Hematopoietic multipotent progenitor cell treated with erythropoietin and hydrocortisone succinate and interleukin-3 and kit ligand, for 15 days (in vitro differentiated cells): ENCODE data around the gene KCNK18.

ENCODE experiments used
- DNase-seq: peaks from one replicate; pipeline ENCODE4 v3.0.0-alpha.2; 2015; ENCODE audit warnings: low spot score

The KCNK18 gene

DNA sequence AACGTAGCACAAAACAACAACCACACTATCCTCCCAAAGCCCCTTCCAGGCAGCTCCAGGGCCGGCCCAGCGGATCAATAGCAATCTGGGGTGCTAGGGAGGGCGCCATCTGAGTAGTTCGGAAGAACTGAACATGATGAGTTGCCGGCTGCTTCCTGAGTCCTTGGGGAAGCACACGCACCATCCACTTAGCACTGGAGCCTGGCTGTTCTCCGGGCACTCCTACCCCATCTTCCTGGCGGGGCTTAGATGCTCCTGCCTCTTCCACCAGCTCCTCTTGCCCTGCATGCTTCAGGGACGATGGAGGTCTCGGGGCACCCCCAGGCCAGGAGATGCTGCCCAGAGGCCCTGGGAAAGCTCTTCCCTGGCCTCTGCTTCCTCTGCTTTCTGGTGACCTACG is at the start of gene KCNK18:
TSS of gene KCNK18 (plus strand) at position 301 of the 400 bp plus-strand sequence. CDS start at position 301, 0 bp downstream.
- no peak for DNase-seq

DNA sequence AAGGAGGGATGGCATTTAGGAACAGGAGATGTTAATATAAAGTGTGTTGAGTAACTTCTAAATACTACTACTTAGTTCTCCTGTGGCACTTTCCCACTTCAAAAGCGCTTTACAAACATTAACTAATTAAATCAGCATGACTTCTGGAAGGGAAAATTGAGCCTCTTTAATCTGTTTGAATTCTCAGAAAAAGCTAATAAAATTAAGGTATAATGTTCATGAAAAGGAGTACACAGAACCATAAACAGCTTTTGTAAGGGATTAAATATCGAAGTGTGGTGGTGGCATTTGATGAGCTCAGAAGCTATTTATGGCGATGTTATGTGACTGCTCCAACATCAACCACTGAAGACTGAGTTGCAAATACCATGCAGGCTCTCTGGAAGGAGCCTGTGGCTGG is 49.0 kb upstream of the KCNK18 start:
- no peak for DNase-seq

DNA sequence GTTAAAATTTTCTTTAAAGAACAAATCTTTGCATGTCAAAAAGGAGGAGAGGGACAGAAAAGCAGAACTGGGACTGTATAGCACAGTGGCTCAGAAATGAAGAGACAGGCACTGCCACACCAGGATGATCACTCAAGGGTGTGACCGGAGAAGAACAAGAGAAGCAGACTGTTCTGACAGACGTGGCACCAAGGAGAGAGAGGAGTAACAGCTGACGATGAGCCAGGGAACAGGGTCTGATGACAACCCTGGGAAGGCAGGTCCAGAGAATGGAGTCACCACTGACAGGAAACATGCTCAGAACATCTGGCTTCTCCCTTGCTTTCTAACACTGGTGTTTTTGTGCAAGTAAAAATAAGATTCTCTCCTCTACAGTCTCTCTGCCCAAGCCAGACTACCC is 44.6 kb upstream of the KCNK18 start:
- no peak for DNase-seq

DNA sequence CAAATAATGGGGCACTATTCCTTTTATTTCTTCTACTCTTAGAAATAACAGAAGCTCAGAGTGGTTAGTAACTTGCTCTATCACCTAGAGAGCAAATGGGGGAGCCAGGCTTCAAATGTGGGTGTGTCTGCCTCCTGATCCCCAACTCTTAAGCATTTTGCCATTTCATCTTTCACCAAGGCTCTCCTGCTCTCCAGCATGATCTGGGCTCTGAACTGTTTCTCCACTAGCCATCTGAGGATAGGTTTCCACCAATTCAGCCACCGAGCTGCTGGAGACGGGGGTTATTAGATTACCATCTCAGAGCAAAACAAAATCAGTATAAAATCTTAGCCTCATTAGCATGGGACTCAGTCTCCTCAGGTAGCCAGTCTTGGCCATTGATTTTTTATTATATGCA is 39.0 kb upstream of the KCNK18 start:
- DNase-seq = no peak

DNA sequence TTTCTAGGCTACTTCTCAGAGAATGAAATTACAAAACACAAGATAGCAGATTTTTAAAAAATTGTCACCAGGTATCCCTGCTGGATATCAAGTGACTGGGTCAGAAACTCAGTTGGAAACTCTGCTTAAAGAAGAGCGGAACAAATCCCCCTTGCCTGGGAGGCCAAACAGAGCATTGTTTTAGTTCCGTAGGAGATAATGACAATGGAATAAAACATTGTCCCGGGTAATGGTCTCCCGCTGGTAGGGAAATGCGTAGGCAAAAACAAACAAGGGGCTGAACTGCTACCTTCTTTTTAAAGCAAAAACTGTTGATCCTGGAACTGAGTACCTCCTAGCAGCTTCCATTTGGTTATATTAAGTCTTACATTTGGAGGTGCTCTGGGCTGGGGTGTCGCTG is 37.9 kb upstream of the KCNK18 start:
- DNase-seq = no peak

DNA sequence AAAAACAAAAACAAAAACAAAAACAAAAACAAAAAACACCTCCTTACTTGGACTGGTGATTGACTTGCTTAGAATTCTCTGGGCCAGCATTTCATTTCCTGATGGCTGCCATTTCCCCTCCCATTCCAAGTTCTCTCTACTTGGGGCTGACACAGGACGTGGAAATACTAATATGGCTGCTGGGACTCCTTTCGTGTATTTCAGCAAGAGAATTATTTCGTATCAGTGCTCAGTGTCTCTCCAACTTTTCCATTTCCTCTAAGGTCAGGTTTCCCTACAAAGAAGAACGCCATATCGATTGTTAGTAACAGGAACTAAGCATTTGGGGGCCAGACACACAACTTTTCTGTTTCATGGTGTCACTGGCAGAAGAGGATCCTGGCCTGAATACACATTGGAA is 36.7 kb upstream of the KCNK18 start:
- no peak for DNase-seq

DNA sequence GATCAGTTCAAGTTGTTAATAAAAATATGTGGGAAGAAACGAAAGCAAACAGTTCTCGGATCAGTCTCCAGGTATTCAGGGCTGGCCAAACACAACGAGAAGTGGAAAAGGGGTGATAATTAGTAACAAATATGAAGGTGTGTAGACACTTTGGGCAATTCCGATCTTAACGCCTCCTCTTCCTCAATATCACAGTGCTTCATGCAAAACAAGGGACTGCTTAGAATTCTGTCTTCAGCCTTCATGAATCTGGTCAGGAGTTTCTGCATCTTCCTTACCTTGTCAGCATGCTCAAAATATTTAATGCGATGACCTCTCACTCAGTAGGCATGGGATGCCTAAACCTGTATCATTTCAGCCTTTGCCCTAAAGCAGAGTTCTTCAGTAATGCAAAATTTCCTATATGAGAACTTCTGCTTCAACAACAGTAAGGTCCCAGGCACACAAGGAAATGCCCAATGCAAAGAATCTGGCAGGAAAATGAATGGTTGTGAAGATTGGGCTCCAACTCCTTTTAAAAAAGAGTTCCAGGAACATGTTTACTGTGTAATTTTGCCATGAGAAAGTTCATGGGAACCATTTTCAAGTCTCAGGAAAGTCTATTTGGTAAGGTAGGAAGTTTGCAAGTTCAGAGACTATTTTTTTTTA is 35.8 kb upstream of the KCNK18 start:
- DNase-seq = no peak

DNA sequence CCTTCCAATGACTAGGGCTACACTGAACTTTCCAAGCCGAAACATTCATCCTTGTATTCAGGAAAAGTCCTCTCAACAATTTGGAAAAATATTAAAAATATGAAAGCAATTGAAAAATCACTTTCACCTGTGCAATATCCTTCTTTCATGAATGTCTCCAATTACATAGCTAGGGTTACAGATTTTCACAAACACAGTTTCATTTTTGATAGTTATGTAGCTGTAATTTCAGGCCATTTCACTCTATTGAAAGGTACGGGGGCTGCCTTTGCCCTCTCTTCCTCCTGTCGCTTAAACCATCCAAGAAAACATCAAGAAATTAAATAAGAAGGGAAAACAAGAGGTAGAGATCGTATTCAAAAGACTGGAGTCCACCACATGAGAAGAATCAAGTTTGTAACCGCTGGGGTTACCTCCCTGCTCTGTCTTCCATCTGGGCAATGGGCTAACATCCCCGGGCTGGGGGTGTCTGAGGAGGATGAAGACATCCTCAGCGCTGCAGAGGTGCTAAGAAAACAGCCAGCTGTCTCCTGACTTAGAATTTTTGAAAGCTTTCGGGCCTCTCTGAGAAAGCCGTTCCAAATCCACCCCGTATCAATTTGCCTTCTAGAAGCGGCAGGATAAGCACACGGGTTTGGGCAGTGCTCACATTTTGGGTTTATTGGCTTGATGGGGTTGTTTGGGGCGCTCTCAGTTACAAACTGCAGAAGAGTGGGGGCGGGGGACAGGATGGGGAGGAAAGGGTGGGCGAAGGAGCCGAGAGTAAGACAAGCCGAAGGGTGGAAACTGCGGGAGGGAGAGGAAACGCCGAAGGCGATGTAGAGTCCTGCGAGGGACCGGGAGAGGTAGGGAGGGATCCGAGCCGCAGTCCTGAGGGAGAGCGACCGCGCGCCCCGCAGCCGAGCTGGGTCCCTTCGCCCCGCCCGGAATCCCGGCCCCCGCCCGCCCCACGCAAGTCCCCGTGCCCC is 34.9 kb upstream of the KCNK18 start:
- DNase-seq = no peak

DNA sequence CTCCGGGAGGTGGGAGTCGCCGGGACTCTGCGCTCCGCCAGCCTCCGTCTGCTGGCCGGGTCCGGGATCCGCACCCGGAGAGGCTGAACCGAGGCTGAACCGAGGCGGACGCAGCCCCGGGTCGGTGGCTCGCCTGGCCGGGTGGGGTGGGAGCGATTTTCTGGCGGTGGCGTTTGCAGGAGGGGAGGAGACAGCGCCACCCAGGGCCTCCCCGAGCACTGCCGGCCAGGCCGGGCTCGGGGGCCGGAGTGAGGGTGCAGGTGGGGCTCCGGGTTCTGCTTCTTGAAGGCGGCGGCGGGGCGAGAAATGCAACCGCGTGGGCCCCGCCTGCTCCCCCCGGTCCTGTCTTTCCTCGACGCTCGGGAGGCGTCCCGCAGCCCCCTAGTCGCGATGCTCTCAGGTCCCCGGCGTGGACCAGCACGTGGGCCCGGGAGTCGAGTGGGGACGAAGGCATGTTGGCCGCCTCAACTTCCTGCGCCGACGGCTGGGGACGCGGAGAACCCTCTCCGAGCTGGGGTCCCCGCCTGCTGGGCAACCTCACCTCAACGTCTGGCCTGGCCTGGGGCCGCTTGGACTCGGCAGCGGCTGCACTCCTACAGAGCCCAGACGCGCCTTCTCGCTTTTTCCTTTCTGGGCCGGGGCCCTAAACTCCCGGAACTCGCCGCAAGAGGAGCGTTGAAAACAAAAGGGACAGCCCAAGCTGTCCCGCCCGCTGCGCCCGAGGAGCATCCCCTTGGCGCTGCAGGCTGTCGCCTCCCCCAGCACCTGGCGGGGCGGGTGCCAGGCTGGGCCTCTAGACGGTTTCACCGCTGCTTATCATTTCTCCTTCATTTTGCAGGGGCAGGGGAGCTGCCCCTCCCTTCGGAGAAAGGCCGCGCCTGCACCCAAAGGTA is 34.0 kb upstream of the KCNK18 start:
- no peak for DNase-seq

DNA sequence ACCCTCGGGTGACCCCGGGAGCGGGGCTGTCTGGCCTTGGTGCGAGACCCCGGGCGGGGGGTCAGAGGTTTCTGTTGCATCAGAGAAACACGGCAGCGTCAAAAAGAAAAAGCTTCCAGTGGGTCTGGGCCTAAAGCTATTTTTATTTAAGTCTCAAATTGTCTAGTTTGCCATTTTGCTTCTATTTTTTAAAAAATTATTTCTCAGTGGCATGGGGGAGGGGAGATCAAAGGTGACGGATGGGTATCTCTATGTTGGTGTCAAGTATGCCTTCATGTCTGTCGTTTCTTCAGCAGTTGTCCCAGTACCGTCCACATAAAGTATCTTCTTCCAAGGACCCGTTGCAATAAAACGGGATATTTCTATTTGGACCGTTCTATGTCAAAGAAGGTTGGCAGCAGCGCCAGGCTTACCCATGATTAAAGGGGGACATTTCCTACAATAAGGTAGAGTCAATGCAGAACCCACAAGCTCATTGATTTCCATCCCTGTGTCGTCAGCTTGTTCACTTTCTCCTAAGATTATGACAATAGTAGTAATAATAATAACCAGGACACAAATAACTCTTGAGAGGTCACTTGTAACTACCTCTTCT is 33.2 kb upstream of the KCNK18 start:
- no peak for DNase-seq

DNA sequence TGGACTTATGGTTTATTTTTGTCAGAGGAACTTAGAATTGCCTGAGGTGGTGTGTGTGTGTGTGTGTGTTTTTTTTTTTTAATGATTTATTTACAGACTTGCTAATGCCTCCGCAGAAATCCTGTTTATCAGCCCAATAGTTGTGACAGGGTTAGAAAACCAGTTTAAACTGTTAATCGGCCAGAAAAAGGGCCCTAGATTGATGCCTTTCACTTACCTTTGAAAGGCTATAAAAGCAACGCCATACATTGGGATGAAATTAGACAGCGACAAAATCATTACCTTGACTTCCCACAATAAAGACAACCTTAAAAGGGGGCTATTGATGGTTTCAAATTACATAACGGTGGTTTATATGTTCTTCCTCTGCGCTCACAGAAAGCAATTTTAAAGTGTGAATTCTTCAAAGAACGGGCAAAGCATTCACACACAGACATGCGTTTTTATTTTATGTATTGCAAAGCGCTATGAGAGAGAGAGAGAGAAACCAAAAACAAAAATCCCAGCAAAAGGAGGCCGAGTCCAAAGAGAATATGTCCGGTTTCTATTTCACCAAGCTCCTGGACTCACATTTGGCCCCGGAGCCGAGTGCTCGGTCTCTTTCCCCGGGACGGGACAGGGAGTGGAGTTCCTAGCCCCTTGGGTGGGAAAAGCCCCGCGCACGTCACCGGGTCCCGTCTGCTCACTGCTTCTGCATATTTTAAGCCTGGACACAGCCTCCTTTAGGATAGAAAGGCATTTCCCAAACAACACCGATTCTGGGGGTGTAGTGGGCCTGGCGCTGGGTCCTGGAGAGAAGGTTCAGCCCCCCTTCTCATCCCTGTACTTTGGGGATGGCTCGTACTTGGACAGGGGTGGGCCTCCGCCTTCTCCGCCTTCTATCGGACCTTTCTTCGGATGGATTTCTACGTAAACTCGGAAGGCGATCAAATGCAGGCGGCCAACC is 32.4 kb upstream of the KCNK18 start:
- no peak for DNase-seq

DNA sequence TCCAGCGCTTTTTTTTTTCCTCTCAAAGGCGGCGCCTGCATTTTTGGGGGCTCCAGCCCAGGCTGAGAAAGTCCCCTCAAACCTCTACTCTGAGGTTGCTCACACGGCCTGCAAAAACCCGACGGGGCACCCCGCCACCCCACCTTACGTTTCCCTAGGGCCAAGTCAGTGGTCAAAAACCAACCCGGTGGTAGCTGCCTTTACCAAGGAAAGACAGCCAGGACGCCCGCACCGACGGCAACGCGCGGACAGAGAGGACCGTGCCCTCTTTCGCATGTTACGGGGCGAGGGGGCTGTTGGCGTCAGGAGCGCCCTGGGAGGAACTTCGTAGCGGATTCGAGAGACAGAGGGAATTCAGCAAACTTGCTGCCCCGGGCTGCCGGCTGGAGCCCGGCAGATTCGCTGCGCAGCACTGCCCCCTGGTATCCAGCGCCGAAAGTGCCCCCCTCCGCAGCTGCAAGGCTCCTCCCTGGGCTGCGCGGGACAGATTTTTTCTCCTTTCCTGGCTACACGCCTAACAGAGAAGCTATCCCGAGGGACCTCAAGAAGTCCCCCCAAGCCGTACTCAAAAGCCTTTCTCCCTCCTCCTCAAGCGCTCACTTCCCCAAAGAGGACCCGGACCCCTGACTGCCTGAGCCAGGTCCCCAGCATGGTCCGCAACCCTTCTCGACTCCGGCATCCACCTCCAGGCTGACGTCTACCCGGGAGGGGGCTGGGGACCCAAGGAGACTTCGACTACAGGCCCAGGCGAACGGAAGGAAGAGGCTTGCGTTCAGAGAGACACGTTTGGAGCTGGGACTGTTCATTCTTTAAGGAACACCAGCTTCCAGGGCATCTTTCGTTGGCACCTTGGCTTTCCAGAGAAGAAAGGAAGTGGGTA is 31.5 kb upstream of the KCNK18 start:
- DNase-seq = no peak

DNA sequence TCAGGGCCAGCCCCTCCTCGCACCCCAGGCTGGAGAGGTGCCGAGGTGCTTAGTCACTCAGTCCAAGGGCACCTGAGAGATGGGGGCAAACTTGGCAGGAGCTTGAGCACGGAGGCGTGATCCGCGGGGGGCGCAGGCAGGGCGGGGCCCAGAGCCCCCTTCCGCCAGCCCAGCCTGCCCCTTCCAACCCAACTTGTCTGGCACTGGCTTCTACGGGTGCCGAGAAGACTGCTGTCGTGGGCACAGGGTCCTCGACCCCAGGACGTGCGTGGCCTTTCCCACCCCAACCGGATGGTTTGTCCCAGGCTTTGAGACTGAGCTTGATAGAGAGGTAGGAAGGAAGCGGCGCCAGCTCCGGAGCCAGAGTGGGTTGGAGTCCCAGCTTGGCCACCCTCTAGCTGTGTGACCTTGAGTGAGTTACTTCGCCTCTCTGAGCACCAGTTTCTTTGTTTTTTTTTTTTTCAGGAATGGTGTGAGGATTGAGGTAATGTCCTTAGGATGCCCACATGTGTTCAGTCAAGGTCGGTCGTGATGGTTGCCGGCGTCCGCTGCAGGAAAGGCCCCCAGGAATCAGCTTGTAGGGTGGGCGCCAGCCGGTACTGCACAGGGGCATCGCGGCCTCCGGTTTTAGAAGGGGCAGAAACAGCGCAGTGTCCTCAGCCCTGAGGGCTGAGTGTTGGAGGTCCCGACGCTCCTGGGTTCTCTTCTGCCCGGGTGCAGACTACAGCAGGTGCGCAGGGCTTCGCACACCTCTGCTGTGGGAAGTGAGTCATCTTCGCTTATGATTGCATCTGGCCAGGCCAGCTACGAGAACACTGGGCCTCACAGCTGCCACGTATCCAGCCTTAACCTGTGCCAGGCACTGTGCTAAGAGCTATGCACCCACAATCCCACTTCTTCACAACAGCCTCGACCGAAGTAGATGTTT is 30.6 kb upstream of the KCNK18 start:
- no peak for DNase-seq

DNA sequence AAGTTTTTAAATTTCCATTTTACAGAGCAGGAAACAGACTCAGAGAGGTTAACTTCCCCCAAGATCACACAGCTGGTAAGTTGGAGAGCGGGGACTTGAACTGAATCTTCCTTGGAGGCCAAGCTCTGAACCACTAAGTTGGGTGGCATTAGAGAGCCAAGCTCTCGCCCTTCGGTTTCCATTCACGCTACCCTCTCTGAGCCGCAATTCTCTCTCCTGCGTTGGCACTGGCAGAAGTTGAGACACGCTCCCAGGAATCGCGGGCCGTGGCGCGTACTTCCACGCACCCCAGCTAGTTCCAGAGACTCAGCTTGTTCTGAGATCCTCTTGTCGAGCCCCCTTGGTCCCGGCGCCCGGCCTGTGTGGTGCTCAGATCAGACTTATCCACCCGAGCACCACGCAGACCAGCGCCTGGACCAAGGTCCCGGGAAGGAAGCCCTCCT is 29.9 kb upstream of the KCNK18 start:
- no peak for DNase-seq

DNA sequence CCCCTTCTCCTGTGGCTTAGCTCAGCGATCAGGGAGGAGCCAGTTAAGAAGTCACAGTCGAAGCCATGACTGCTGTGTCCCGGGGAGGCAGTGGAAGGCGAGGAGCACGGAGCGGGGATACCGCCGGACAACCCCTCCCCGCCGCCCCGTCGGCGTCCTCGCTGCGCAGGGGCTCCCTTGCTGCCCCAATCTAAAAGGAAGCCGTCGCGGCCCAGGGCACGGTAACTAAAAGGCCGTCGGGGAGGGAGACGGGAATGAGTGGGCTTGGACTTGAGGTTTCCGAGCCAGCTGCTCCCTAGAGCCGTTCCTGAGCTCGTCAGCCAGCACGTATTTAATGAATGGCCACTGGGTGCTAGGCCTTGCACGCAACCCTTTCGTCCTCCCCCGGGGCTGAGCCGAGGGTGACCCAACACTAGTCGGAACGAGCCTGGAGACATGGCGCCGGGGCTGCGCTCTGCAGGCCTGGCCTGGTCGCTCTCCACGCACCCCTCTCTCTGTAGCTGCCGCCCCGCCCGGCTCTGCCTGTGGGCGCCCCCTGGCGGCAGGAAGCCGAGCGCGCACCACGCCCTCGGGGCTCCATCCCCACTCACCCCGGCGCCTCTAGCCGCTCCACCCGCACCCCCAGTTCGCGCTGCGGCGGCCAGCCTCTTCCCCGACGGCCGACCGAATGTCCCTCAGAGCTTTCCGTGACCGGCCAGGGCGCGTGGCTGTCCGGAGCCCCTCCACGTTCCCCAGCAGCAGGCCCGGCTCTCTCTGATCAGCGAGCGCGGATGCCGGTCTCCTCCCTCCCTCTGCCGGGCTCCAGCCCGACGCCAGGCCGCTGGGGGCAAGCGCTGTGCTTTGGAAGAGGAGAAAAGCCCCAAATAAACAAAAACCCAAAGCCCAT is 29.3 kb upstream of the KCNK18 start:
- peak; percentile 42 for DNase-seq

DNA sequence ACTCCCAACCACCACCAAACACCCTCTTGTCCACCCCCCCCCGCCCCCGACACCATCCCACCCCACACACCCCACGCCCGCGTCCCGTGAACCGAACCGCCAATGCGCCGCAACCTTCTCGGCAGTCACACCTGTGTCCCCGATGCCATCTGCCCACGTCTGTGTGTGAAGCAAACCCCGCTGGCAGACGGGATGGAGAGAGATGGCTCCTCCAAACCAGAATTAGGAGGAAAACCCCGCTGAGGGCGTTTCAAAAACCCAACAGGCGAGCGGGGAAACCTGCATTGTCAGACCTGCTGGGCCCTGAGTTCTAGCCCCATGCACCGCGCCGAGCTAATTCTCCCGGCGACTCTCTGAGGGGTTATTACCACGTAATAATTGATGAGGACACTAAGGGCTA is 28.6 kb upstream of the KCNK18 start:
- DNase-seq = no peak

DNA sequence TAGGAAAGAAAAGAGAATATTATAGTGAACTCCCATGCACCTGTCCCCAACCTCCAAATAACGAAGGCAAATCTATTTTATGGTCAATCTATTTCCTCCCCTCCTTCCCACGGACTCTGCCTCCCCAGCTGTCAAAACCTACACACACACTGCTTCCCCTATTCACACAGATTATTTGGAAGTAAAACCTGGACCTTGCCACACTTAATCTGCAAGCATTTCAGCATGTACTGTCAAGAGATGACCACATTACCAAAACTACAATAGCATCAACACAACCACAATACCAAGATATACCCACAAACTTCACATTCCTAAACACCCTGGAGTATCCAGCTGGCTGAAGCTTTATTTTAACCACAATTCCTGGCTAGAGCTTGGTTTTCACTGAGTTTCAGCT is 27.8 kb upstream of the KCNK18 start:
- no peak for DNase-seq

DNA sequence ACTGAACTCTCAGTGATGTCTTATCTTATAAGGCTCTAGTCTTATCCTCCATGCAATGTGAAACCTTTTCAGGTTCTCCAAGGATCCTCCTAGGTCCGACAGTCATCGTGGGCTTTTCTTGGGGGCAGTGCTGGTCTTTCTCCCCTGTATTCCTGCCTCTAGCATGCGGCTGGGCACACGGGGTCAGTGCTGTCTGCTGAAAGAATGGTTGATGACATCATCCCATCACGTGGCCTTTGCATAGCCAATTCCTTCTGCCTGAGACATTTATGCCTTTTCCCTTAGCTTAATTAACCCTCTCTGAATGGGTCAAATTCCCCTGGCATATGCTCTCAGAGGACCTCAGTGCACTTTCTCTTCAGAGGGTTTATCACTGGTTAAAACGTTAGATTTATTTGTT is 27.0 kb upstream of the KCNK18 start:
- DNase-seq = no peak
